HCT116 (cell line): ENCODE measurements around the gene NCKAP5L. TPM values are rescaled to one million over a fixed set of nuclear protein-coding genes. Genes with fewer than 3 reads are reported as not detected.

Source experiments
- ATAC-seq: fragments of 200-7000 bp; cut with Tn5 transposase; 2 replicates; pipeline ENCODE4 v1.9.1; 2020; ENCODE audit warnings: mild to moderate bottlenecking, moderate library complexity
- BruUV-seq: library from RNA; stranded (reverse); fragments of 400-500 nt; replicated peaks from 2 replicates; lab custom pipeline; 2021; lab: Mats Ljungman, UMichigan
- CTCF ChIA-PET: fragments of 300-600 bp; sonication (Branson Sonifier 250); formaldehyde crosslinking; loops from one replicate; lab custom pipeline; 2021; ENCODE audit warnings: antibody characterized with exemption; lab: Charles Lee
- POLR2A ChIA-PET: fragments of 300-600, 350-600 bp; sonication (Branson Sonifier 250); formaldehyde crosslinking; loops from one replicate; lab custom pipeline; 2021; ENCODE audit warnings: antibody characterized with exemption; lab: Charles Lee
- RAD21 ChIA-PET, 2 experiments: fragments of 300-600 bp; sonication (Branson Sonifier 250); formaldehyde crosslinking; loops; one replicate each; lab custom pipeline; 2023; ENCODE audit warnings: low total read pairs in 2 of 2; ENCODE audit not compliant: uncharacterized antibody in 2 of 2, unreplicated experiment in 2 of 2, low non-redundant PET in 1 of 2; lab: Charles Lee
- DNase-seq: peaks from one replicate; pipeline ENCODE4 v3.0.0-alpha.2; 2010; ENCODE audit warnings: low read depth, low spot score
- H2AFZ ChIP-seq: fragments of 200-600 bp; shearing (Covaris generic), sonication (generic); 2 replicates; pipeline ENCODE4 v1.6.1; 2017; ENCODE audit warnings: low read depth, mixed run types, mixed read lengths, antibody characterized with exemption, low read length; ENCODE audit not compliant: poor library complexity, severe bottlenecking
- H3K27ac ChIP-seq: 2 replicates; pipeline ENCODE4 v1.5.1; 2012; ENCODE audit warnings: low read depth, low read length
- H3K27me3 ChIP-seq: fragments of 200-600 bp; sonication (generic); 2 replicates; pipeline ENCODE4 v1.6.1; 2016; ENCODE audit warnings: mixed run types, low read length, mixed read lengths; ENCODE audit not compliant: insufficient read depth
- H3K36me3 ChIP-seq, 2 experiments: fragments of 200-500 bp in 1 of 2; fragments of 200-600 bp in 1 of 2; sonication (Bioruptor generic) in 1 of 2; sonication (generic) in 1 of 2; 2 replicates each; pipeline versions ENCODE4 v1.5.1 to v1.6.1; 2014 to 2016; ENCODE audit warnings: low read length in 2 of 2, inconsistent platforms in 1 of 2, mixed read lengths in 1 of 2, mixed run types in 1 of 2; ENCODE audit not compliant: insufficient read depth in 2 of 2, control insufficient read depth in 1 of 2
- H3K4me1 ChIP-seq, 2 experiments: fragments of 200-600 bp in 1 of 2; sonication (generic) in 1 of 2; 2 replicates each; pipeline versions ENCODE4 v1.5.1 to v1.6.1; 2012 to 2017; ENCODE audit warnings: low read length in 2 of 2, inconsistent platforms in 1 of 2, mild to moderate bottlenecking in 1 of 2, mixed read lengths in 1 of 2, mixed run types in 1 of 2, moderate library complexity in 1 of 2; ENCODE audit not compliant: insufficient read depth in 2 of 2, control insufficient read depth in 1 of 2
- H3K4me2 ChIP-seq: fragments of 200-600 bp; sonication (generic); 2 replicates; pipeline ENCODE4 v1.6.1; 2017; ENCODE audit warnings: mixed run types, low read length, mixed read lengths
- H3K4me3 ChIP-seq, 2 experiments: fragments of 200-600 bp in 1 of 2; sonication (generic) in 1 of 2; replicated peaks in 1 of 2; 2 replicates each; pipeline ENCODE4 v1.5.1; 2011 to 2016; ENCODE audit warnings: low read length in 2 of 2, control low read depth in 1 of 2, low read depth in 1 of 2, mild to moderate bottlenecking in 1 of 2, mixed read lengths in 1 of 2, mixed run types in 1 of 2
- H3K79me2 ChIP-seq: fragments of 200-600 bp; sonication (generic); 2 replicates; pipeline ENCODE4 v1.6.1; 2017; ENCODE audit warnings: mild to moderate bottlenecking, mixed run types, low read length, moderate library complexity, mixed read lengths; ENCODE audit not compliant: insufficient read depth
- H3K9ac ChIP-seq: fragments of 200-600 bp; sonication (generic); 2 replicates; pipeline ENCODE4 v1.6.1; 2016; ENCODE audit warnings: low read length, mixed read lengths
- H3K9me2 ChIP-seq: fragments of 200-600 bp; sonication (generic), shearing (Covaris generic); 2 replicates; pipeline ENCODE4 v1.6.1; 2017; ENCODE audit warnings: mixed run types, mild to moderate bottlenecking, moderate library complexity; ENCODE audit not compliant: insufficient read depth
- H3K9me3 ChIP-seq, 2 experiments: fragments of 200-500 bp in 1 of 2; fragments of 200-600 bp in 1 of 2; sonication (Bioruptor generic) in 1 of 2; sonication (generic) in 1 of 2; 2 replicates each; pipeline ENCODE4 v1.6.1; 2014 to 2017; ENCODE audit warnings: low read length in 2 of 2, mixed read lengths in 2 of 2, inconsistent platforms in 1 of 2, low read depth in 1 of 2, mild to moderate bottlenecking in 1 of 2, mixed run types in 1 of 2, moderate library complexity in 1 of 2; ENCODE audit not compliant: control insufficient read depth in 1 of 2, insufficient read depth in 1 of 2
- H4K20me1 ChIP-seq: fragments of 200-600 bp; sonication (generic), shearing (Covaris generic); 2 replicates; pipeline ENCODE4 v1.6.1; 2017; ENCODE audit warnings: mixed run types, mild to moderate bottlenecking, moderate library complexity; ENCODE audit not compliant: insufficient read depth
- CTCF ChIP-seq, 3 experiments: fragments of 200-600 bp in 1 of 3; sonication (generic) in 1 of 3; IDR thresholded peaks in 2 of 3; conservative IDR thresholded peaks in 1 of 3; 2 replicates each; pipeline ENCODE4 v1.5.1; 2012 to 2017; ENCODE audit warnings: low read depth in 2 of 3, low read length in 2 of 3, antibody characterized with exemption in 1 of 3, borderline replicate concordance in 1 of 3, control low read depth in 1 of 3, mild to moderate bottlenecking in 1 of 3, mixed read lengths in 1 of 3, mixed run types in 1 of 3, moderate library complexity in 1 of 3; ENCODE audit not compliant: insufficient read depth in 1 of 3
- EGR1 ChIP-seq: IDR thresholded peaks from 2 replicates; pipeline ENCODE4 v1.6.1; 2012; ENCODE audit warnings: low read depth
- ELF1 ChIP-seq: IDR thresholded peaks from 2 replicates; pipeline ENCODE4 v1.6.1; 2012; ENCODE audit warnings: low read depth, borderline replicate concordance
- EZH2 ChIP-seq: fragments of 200-600 bp; sonication (generic); IDR thresholded peaks from 2 replicates; pipeline ENCODE4 v1.6.1; 2017; ENCODE audit warnings: antibody characterized with exemption, mixed run types
- MAX ChIP-seq: IDR thresholded peaks from 2 replicates; pipeline ENCODE4 v1.6.1; 2012
- POLR2A ChIP-seq: IDR thresholded peaks from 2 replicates; pipeline ENCODE4 v1.7.0; 2011; ENCODE audit warnings: borderline replicate concordance; ENCODE audit not compliant: insufficient read depth, insufficient read length; ENCODE audit errors: extremely low read depth
- POLR2AphosphoS5 ChIP-seq: IDR thresholded peaks from 2 replicates; pipeline ENCODE4 v1.6.1; 2011; ENCODE audit warnings: mild to moderate bottlenecking, low read depth, low read length, moderate library complexity
- RAD21 ChIP-seq: IDR thresholded peaks from 2 replicates; pipeline ENCODE4 v1.6.1; 2012; ENCODE audit warnings: low read depth, mild to moderate bottlenecking
- SIN3A ChIP-seq: IDR thresholded peaks from 2 replicates; pipeline ENCODE4 v1.6.1; 2012; ENCODE audit warnings: low read depth
- SP1 ChIP-seq: IDR thresholded peaks from 2 replicates; pipeline ENCODE4 v1.6.1; 2012; ENCODE audit warnings: low read depth
- SRF ChIP-seq: IDR thresholded peaks from 2 replicates; pipeline ENCODE4 v1.6.1; 2012; ENCODE audit warnings: low read depth
- TCF7L2 ChIP-seq: IDR thresholded peaks from 2 replicates; pipeline ENCODE4 v1.7.0; 2011; ENCODE audit warnings: borderline replicate concordance, inconsistent platforms; ENCODE audit not compliant: insufficient read depth, insufficient read length; ENCODE audit errors: extremely low read depth
- YY1 ChIP-seq: IDR thresholded peaks from 2 replicates; pipeline ENCODE4 v1.6.1; 2011; ENCODE audit warnings: low read length, low read depth, moderate library complexity, mild to moderate bottlenecking; ENCODE audit not compliant: insufficient replicate concordance; ENCODE audit errors: extremely low read depth
- ZFX ChIP-seq: fragments of 450-650 bp; IDR thresholded peaks from 2 replicates; pipeline ENCODE4 v1.6.1; 2017
- ZNF274 ChIP-seq: fragments of 200-500 bp; sonication (Bioruptor generic); IDR thresholded peaks from 2 replicates; pipeline ENCODE4 v1.6.1; 2014; ENCODE audit warnings: mild to moderate bottlenecking, low read depth, low read length, inconsistent platforms
- intact Hi-C: fragments of 100-400 bp; cut with micrococcal nuclease; formaldehyde crosslinking; loops from 2 replicates; pipeline ENCODE4 v1.10.0; 2022
- total RNA-seq: library from RNA; stranded (reverse); gene quantifications from one replicate; pipeline ENCODE4 v1.2.1, GENCODE V29; 2021; ENCODE audit not compliant: unreplicated experiment
- TF ChIP-seq, protein P1 (sequence below): IDR thresholded peaks from 2 replicates; pipeline ENCODE4 v1.6.1; 2012
- TF ChIP-seq, protein P2 (sequence below): IDR thresholded peaks from 2 replicates; pipeline ENCODE4 v1.6.1; 2011; ENCODE audit warnings: mild to moderate bottlenecking, low read length, moderate library complexity; ENCODE audit not compliant: insufficient replicate concordance; ENCODE audit errors: extremely low read depth

The NCKAP5L gene
- total RNA-seq, 1 experiment from 2014 or later: 12.1 TPM

DNA sequence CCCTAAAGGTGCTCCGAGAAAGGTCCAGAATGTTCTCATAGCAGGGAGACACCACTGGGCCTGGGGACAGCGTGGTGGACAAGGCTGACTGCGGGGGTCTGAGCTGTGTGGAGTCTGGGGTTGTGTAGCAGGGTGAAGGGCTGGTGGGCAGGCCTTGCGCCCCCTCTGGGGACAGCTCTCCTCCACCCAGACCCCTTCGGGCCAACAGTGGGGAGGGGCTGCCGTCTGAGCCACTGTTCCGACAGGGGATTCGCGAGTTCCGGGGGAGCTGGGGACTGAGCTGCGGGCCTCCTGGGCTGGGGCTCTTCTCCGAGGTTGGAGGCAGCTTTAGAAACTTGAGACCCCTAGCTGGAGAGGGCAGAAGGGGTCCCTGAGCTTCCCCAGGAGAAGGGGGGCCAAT, 32.1 kb downstream of the NCKAP5L start:
- ChIA-PET CTCF (no interaction called here), RAD21 (no interaction called here), POLR2A (no interaction called here)
- TF ChIP-seq SP1 (no peak), EGR1 (no peak), EZH2 (no peak), SRF (no peak), MAX (no peak), ZFX (no peak), ZNF274 (no peak), YY1 (no peak), SIN3A (no peak), ELF1 (no peak), CTCF (IDR thresholded peaks at IDR 0.05 in 2 of 3, conservative IDR thresholded peaks at IDR 0.05 in 1 of 3; ENCODE audit: borderline replicate concordance in 1 of 3, insufficient read depth in 1 of 3, low read depth in 2 of 3, low read length in 2 of 3) (no peak), POLR2A (no peak), RAD21 (no peak), POLR2AphosphoS5 (no peak), TCF7L2 (no peak)
- TF ChIP-seq, protein P1, sequence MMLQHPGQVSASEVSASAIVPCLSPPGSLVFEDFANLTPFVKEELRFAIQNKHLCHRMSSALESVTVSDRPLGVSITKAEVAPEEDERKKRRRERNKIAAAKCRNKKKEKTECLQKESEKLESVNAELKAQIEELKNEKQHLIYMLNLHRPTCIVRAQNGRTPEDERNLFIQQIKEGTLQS: no peak
- TF ChIP-seq, protein P2, sequence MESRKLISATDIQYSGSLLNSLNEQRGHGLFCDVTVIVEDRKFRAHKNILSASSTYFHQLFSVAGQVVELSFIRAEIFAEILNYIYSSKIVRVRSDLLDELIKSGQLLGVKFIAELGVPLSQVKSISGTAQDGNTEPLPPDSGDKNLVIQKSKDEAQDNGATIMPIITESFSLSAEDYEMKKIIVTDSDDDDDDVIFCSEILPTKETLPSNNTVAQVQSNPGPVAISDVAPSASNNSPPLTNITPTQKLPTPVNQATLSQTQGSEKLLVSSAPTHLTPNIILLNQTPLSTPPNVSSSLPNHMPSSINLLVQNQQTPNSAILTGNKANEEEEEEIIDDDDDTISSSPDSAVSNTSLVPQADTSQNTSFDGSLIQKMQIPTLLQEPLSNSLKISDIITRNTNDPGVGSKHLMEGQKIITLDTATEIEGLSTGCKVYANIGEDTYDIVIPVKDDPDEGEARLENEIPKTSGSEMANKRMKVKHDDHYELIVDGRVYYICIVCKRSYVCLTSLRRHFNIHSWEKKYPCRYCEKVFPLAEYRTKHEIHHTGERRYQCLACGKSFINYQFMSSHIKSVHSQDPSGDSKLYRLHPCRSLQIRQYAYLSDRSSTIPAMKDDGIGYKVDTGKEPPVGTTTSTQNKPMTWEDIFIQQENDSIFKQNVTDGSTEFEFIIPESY: no peak
- DNase-seq (no peak), ATAC-seq (no peak)
- H3K4me1 ChIP-seq: no peaks in the 10 kb centered on the region
- no peak overlapping the region for H3K4me3 ChIP-seq
- H3K79me2 ChIP-seq: no peaks in the 10 kb centered on the region
- H3K9me2 ChIP-seq: no peaks in the 10 kb centered on the region
- no peak overlapping the region for H3K27ac ChIP-seq
- intact Hi-C loops: no loop called here
- no peak overlapping the region for H2AFZ ChIP-seq
- H3K9me3 ChIP-seq: no peaks in the 10 kb centered on the region
- no peaks in the 10 kb centered on the region for H3K27me3 ChIP-seq
- no peaks in the 10 kb centered on the region for H4K20me1 ChIP-seq
- BruUV-seq: no TSS peak
- H3K36me3 ChIP-seq: no peaks in the 10 kb centered on the region; a peak in 1 of 4 replicates
- no peak overlapping the region for H3K4me2 ChIP-seq
- no peak overlapping the region for H3K9ac ChIP-seq
